LNCaP clone FGC (cell line): ENCODE data around the gene PM20D2.

Source experiments
- DNase-seq: peaks from one replicate; pipeline ENCODE4 v3.0.0-alpha.2; 2011; ENCODE audit warnings: low read depth
- H3K4me3 ChIP-seq: 2 replicates; pipeline ENCODE4 v1.5.1; 2011; ENCODE audit warnings: mild to moderate bottlenecking, low read depth, low read length, control low read depth
- TF ChIP-seq, protein P1 (sequence below): IDR thresholded peaks from 2 replicates; pipeline ENCODE4 v1.5.1; 2012; ENCODE audit warnings: mild to moderate bottlenecking; ENCODE audit not compliant: control insufficient read depth, insufficient read depth; ENCODE audit errors: extremely low read depth

The PM20D2 gene

GRCh38 chr6:89180971-89181370 is 35.1 kb downstream of the PM20D2 start:
- no peak overlapping the region for H3K4me3 ChIP-seq
- TF ChIP-seq, protein P1, sequence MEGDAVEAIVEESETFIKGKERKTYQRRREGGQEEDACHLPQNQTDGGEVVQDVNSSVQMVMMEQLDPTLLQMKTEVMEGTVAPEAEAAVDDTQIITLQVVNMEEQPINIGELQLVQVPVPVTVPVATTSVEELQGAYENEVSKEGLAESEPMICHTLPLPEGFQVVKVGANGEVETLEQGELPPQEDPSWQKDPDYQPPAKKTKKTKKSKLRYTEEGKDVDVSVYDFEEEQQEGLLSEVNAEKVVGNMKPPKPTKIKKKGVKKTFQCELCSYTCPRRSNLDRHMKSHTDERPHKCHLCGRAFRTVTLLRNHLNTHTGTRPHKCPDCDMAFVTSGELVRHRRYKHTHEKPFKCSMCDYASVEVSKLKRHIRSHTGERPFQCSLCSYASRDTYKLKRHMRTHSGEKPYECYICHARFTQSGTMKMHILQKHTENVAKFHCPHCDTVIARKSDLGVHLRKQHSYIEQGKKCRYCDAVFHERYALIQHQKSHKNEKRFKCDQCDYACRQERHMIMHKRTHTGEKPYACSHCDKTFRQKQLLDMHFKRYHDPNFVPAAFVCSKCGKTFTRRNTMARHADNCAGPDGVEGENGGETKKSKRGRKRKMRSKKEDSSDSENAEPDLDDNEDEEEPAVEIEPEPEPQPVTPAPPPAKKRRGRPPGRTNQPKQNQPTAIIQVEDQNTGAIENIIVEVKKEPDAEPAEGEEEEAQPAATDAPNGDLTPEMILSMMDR: no peak
- no peak for DNase-seq

- no peak for DNase-seq
- H3K4me3 ChIP-seq: no peak overlapping the region
- TF ChIP-seq, protein P1: no peak
Measured at GRCh38 chr6:89183294-89183693, 37.4 kb downstream of the PM20D2 start.

- no peak overlapping the region for H3K4me3 ChIP-seq
- TF ChIP-seq, protein P1: no peak
- no peak for DNase-seq
Measured at GRCh38 chr6:89184344-89184743, 38.5 kb downstream of the PM20D2 start.

DNA sequence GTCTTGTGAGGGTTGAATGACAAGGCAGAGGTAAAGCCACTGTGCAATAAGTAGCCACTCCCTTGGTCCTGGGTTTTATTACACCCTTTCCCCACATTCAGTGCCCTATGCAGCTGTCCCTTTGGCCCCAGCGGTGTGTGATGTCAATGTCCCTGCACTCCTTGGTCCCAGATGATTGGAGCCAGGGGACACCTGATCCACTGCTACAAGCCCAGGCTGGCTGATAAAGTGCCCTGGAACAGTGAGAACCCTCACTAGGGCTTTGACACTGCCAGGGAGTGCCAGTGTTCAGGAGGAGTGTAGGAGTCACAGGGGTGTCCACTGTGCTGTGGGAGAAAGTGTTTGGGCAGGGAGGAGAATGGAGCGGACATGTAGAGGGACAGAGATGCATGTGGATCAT is 40.9 kb downstream of the PM20D2 start:
- no peak overlapping the region for H3K4me3 ChIP-seq
- TF ChIP-seq, protein P1: no peak
- no peak for DNase-seq

DNA sequence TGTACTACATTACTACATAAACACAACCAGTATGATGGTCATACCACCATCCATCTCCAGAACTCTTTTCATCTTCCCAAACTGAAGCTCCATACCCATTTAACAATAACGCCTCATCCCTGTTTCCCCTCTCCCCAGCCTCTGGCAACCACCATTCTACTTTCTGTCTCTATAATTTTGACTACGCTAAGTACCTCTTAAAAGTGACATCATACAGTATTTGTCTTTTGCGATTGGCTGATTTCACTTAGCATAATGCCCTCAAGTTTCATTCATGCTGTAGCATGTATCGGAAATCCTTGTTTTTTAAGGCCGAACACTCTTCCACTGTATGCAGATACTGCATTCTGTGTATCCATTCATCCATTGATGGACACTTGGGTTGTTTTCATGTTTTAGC is 41.6 kb downstream of the PM20D2 start:
- no peak overlapping the region for H3K4me3 ChIP-seq
- TF ChIP-seq, protein P1: no peak
- no peak for DNase-seq

DNA sequence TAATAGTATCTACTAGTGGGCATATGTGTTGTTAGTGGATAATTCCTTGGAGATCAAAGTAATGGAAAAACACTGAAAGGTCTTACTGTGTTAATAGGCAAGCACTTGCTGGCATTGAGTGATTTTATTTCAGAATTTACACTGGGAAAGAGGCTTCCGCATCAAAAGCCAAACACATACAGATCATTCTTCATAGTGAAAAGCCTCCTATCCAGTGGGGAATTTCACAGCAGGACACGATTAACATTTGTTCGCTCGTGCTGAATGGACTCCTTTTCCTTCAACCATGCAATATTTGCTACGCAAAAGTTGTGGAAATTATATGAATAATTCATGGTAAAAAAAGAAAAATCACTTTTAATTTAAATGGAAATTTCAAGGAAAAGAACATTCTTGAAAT is 44.9 kb downstream of the PM20D2 start:
- no peak for DNase-seq
- H3K4me3 ChIP-seq: no peak overlapping the region
- TF ChIP-seq, protein P1: no peak

GRCh38 chr6:89194559-89194958 is 48.7 kb downstream of the PM20D2 start:
- no peak overlapping the region for H3K4me3 ChIP-seq
- TF ChIP-seq, protein P1: no peak
- DNase-seq: no peak
